ENCODE data around the gene RANGAP1. TPM values are rescaled to one million over a fixed set of nuclear protein-coding genes. Genes with fewer than 3 reads are reported as not detected.

Gene RANGAP1
- polyA plus RNA-seq, 1 experiment: 145 TPM

DNA sequence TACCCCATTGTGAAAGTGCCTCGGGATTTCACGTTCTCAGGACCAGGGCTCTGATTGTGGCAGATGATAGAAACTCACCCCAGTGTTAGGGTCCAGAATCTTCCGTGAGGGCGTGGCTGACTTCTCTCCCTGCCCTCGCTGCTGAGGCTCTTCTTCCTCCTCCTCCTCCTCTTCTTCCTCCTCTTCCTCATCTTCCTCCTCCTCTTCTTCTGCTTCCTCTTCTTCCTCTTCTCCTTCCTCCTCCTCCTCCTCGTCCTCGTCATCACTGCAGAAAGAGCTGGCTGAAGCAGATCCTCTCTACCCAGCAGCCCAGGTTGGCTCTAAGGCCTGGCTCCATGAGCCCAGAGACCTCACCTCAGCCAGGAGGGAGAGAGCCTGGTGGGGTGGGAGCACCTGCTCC, 31.8 kb downstream of the RANGAP1 start:
- ChIA-PET CTCF (no interaction called here), POLR2A (no interaction called here)
- H3K36me3 ChIP-seq (ENCODE audit: control insufficient read depth, insufficient read depth, low read length): peaks cover 57% of the 10 kb centered on the region
- DNase-seq (ENCODE audit: low read depth): no peak
- no peak overlapping the region for H3K4me3 ChIP-seq (ENCODE audit: low read depth, low read length)
- TF ChIP-seq, protein P1, sequence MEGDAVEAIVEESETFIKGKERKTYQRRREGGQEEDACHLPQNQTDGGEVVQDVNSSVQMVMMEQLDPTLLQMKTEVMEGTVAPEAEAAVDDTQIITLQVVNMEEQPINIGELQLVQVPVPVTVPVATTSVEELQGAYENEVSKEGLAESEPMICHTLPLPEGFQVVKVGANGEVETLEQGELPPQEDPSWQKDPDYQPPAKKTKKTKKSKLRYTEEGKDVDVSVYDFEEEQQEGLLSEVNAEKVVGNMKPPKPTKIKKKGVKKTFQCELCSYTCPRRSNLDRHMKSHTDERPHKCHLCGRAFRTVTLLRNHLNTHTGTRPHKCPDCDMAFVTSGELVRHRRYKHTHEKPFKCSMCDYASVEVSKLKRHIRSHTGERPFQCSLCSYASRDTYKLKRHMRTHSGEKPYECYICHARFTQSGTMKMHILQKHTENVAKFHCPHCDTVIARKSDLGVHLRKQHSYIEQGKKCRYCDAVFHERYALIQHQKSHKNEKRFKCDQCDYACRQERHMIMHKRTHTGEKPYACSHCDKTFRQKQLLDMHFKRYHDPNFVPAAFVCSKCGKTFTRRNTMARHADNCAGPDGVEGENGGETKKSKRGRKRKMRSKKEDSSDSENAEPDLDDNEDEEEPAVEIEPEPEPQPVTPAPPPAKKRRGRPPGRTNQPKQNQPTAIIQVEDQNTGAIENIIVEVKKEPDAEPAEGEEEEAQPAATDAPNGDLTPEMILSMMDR (IDR thresholded peaks at IDR 0.05; ENCODE audit: insufficient read depth, low read depth, low read length): no peak
- H3K27me3 ChIP-seq (ENCODE audit: control insufficient read depth, insufficient read depth, low read length): no peaks in the 10 kb centered on the region

DNA sequence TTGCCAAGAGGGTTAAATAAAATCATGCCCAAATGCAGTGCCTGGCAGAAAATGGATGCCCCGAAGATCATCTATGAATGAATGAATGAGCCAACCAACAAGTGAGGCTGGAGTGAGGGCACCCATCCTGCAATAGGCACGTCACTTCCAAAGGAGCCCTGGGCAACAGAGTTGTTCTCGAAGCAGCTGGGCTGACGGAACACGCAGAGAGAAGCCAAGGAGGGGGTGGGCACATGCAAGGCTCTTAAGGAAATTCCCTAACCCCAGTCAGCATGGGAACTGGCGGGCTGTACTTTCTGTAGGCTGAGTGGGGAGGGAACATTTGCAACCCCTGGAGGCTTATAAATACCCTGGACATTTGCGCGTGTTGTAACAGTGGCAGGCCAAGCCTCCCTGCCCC, 33.6 kb downstream of the RANGAP1 start:
- no peak overlapping the region for H3K4me3 ChIP-seq (ENCODE audit: low read depth, low read length)
- ChIA-PET CTCF (no interaction called here), POLR2A (no interaction called here)
- no peak for DNase-seq (ENCODE audit: low read depth)
- TF ChIP-seq, protein P1 (IDR thresholded peaks at IDR 0.05; ENCODE audit: insufficient read depth, low read depth, low read length): no peak
- no peaks in the 10 kb centered on the region for H3K27me3 ChIP-seq (ENCODE audit: control insufficient read depth, insufficient read depth, low read length)
- H3K36me3 ChIP-seq (ENCODE audit: control insufficient read depth, insufficient read depth, low read length): peaks cover 59% of the 10 kb centered on the region

- H3K27me3 ChIP-seq (ENCODE audit: control insufficient read depth, insufficient read depth, low read length): no peaks in the 10 kb centered on the region
- no peak overlapping the region for H3K4me3 ChIP-seq (ENCODE audit: low read depth, low read length)
- CTCF ChIA-PET: no interaction called here
- no peak for DNase-seq (ENCODE audit: low read depth)
- TF ChIP-seq, protein P1 (IDR thresholded peaks at IDR 0.05; ENCODE audit: insufficient read depth, low read depth, low read length): no peak
- peaks cover 53% of the 10 kb centered on the region for H3K36me3 ChIP-seq (ENCODE audit: control insufficient read depth, insufficient read depth, low read length)
- POLR2A ChIA-PET: no interaction called here
Measured at GRCh38 chr22:41250127-41250526, 35.9 kb downstream of the RANGAP1 start.

DNA sequence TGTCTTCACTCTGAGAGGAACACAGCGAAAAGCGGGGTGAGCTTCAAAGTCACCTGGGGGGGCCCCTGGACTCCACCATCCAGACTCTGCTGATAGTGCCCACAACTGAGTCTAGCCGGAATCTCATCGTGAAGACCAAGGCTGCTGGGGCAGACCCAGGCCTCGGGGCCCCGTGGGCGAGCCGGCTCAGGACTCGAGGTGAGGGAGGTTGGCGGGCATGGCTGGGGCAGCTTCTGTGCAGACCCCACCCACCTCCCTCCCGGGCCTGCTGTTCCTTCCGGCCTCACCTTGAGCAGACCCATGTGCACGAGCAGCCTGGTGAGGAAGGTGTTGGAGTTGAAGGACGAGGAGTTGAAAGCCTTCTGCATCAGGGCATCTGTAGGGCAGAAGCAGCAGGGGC, 36.5 kb downstream of the RANGAP1 start:
- CTCF ChIA-PET: no interaction called here
- POLR2A ChIA-PET: no interaction called here
- Histone ChIP-seq H3K4me3 (ENCODE audit: low read depth, low read length) (no peak overlapping the region), H3K27me3 (ENCODE audit: control insufficient read depth, insufficient read depth, low read length) (no peaks in the 10 kb centered on the region), H3K36me3 (ENCODE audit: control insufficient read depth, insufficient read depth, low read length) (peaks cover 51% of the 10 kb centered on the region)
- DNase-seq (ENCODE audit: low read depth): no peak
- TF ChIP-seq, protein P1 (IDR thresholded peaks at IDR 0.05; ENCODE audit: insufficient read depth, low read depth, low read length): no peak

DNA sequence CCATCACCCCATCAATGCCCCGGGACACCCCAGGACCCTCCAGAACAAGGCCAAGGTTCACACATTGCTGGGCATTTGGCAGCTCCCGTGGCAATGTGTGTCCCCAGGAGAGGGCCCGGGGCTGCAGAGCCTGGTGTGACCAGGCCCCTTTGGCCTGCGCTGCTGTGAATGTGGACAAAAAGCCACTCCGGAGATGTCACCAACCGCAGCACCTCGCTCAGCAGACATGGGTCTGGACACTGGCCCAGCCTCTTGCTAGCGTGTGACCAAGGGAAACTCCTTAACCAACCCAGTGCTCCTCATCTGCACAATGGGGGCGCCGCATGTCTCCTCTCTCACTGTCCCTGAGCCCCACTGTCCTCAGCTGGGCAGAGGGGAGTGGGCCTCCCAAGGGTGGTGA, 37.2 kb downstream of the RANGAP1 start:
- CTCF ChIA-PET: no interaction called here
- POLR2A ChIA-PET: no interaction called here
- TF ChIP-seq, protein P1 (IDR thresholded peaks at IDR 0.05; ENCODE audit: insufficient read depth, low read depth, low read length): no peak
- Histone ChIP-seq H3K27me3 (ENCODE audit: control insufficient read depth, insufficient read depth, low read length) (no peaks in the 10 kb centered on the region), H3K36me3 (ENCODE audit: control insufficient read depth, insufficient read depth, low read length) (peaks cover 47% of the 10 kb centered on the region), H3K4me3 (ENCODE audit: low read depth, low read length) (no peak overlapping the region)
- DNase-seq (ENCODE audit: low read depth): no peak
